Neural progenitor cell (in vitro differentiated cells): Measurements from ENCODE around the gene ADAMTS6. TPM values are rescaled to one million over a fixed set of nuclear protein-coding genes. Genes with fewer than 3 reads are reported as not detected.
A peak's percentile ranks its signal among the peaks of the same experiment; 100 is the strongest.

Experiments used
- DNase-seq: peaks from one replicate; pipeline ENCODE4 v3.0.0-alpha.2; 2016; ENCODE audit warnings: low spot score
- H2AFZ ChIP-seq: fragments of 200-600 bp; sonication (generic); replicated peaks from 2 replicates; pipeline ENCODE4 v1.6.1; 2016; ENCODE audit warnings: antibody characterized with exemption
- H3F3A ChIP-seq: fragments of 200-600 bp; sonication (generic); 2 replicates; pipeline ENCODE4 v1.6.1; 2016; ENCODE audit warnings: antibody characterized with exemption, low read depth
- H3K27ac ChIP-seq: fragments of 200-600 bp; sonication (generic); 2 replicates; pipeline ENCODE4 v1.5.1; 2016; ENCODE audit warnings: mild to moderate bottlenecking
- H3K27me3 ChIP-seq: fragments of 200-600 bp; sonication (generic); 2 replicates; pipeline ENCODE4 v1.6.1; 2016; ENCODE audit warnings: mild to moderate bottlenecking, moderate library complexity
- H3K36me3 ChIP-seq: fragments of 200-600 bp; sonication (generic); 2 replicates; pipeline ENCODE4 v1.5.1; 2016
- H3K4me1 ChIP-seq: fragments of 200-600 bp; sonication (generic); 2 replicates; pipeline ENCODE4 v1.6.1; 2016; ENCODE audit warnings: mixed run types
- H3K4me2 ChIP-seq: fragments of 200-600 bp; sonication (generic); 2 replicates; pipeline ENCODE4 v1.6.1; 2016
- H3K4me3 ChIP-seq: fragments of 200-600 bp; sonication (generic); 2 replicates; pipeline ENCODE4 v1.5.1; 2016
- H3K79me2 ChIP-seq: fragments of 200-600 bp; sonication (generic); 2 replicates; pipeline ENCODE4 v1.6.1; 2016; ENCODE audit warnings: low read depth
- H3K9ac ChIP-seq: fragments of 200-600 bp; sonication (generic); 2 replicates; pipeline ENCODE4 v1.6.1; 2016
- H3K9me3 ChIP-seq: fragments of 200-600 bp; sonication (generic); 2 replicates; pipeline ENCODE4 v1.5.1; 2016; ENCODE audit warnings: low read depth
- H4K20me1 ChIP-seq: fragments of 200-600 bp; sonication (generic); 2 replicates; pipeline ENCODE4 v1.6.1; 2016; ENCODE audit warnings: low read depth
- H3K27ac Mint-ChIP-seq: 3 replicates; pipeline ENCODE4 v1.8.0; 2021; ENCODE audit warnings: mixed read lengths
- H3K27me3 Mint-ChIP-seq: 2 replicates; pipeline ENCODE4 v1.8.0; 2022; ENCODE audit warnings: low read depth, mild to moderate bottlenecking, inconsistent platforms, moderate library complexity, mixed read lengths; ENCODE audit not compliant: insufficient read depth
- H3K36me3 Mint-ChIP-seq: 3 replicates; pipeline ENCODE4 v1.8.0; 2021; ENCODE audit warnings: mixed read lengths
- H3K4me1 Mint-ChIP-seq: 3 replicates; pipeline ENCODE4 v1.8.0; 2021; ENCODE audit warnings: mixed read lengths
- H3K4me3 Mint-ChIP-seq: 3 replicates; pipeline ENCODE4 v1.8.0; 2021; ENCODE audit warnings: mild to moderate bottlenecking, moderate library complexity, mixed read lengths
- H3K9me3 Mint-ChIP-seq: 3 replicates; pipeline ENCODE4 v1.8.0; 2020; ENCODE audit warnings: mixed read lengths
- CTCF ChIP-seq: fragments of 200-600 bp; sonication (generic); IDR thresholded peaks from 2 replicates; pipeline ENCODE4 v1.5.1; 2017; ENCODE audit warnings: antibody characterized with exemption, mild to moderate bottlenecking
- EZH2 ChIP-seq: fragments of 200-600 bp; sonication (generic); IDR thresholded peaks from 2 replicates; pipeline ENCODE4 v1.6.1; 2017; ENCODE audit warnings: antibody characterized with exemption, mild to moderate bottlenecking, moderate library complexity
- EZH2phosphoT487 ChIP-seq: fragments of 200-600 bp; sonication (generic); IDR thresholded peaks from 2 replicates; pipeline ENCODE4 v1.6.1; 2017; ENCODE audit warnings: antibody characterized with exemption
- total RNA-seq: library from RNA; depleted of rRNA; stranded (reverse); fragments of >200 nt; gene quantifications from 2 replicates; pipeline ENCODE4 v1.2.3, GENCODE V29; 2015; ENCODE audit warnings: low replicate concordance

The ADAMTS6 gene
- total RNA-seq, 1 donor from 2014 or later = 14.3 TPM

- no peaks in the 10 kb centered on the region for H3K4me1 ChIP-seq
- no peak overlapping the region for H3K4me2 ChIP-seq
- no peaks in the 10 kb centered on the region for H3K9me3 ChIP-seq
- Mint-ChIP-seq H3K4me1 (peaks cover 6% of the 10 kb centered on the region), H3K27me3 (peaks cover 2% of the 10 kb centered on the region), H3K36me3 (no peaks in the 10 kb centered on the region), H3K9me3 (no peaks in the 10 kb centered on the region), H3K4me3 (no peak overlapping the region), H3K27ac (no peak overlapping the region)
- no peak overlapping the region for H3K4me3 ChIP-seq
- no peaks in the 10 kb centered on the region for H4K20me1 ChIP-seq
- no peak overlapping the region for H3K27ac ChIP-seq
- H3K36me3 ChIP-seq = no peaks in the 10 kb centered on the region
- no peak for TF ChIP-seq CTCF
- no peak for TF ChIP-seq EZH2phosphoT487
- no peak for TF ChIP-seq EZH2
- no peaks in the 10 kb centered on the region for H3F3A ChIP-seq
- H2AFZ ChIP-seq = no peak overlapping the region
- peak; percentile 19 for DNase-seq
- H3K27me3 ChIP-seq = no peaks in the 10 kb centered on the region
- H3K9ac ChIP-seq = no peak overlapping the region
- no peaks in the 10 kb centered on the region for H3K79me2 ChIP-seq
Observed at GRCh38 chr5:65103756-65104440, 377.8 kb downstream of the ADAMTS6 start.

- Mint-ChIP-seq H3K4me3 (no peak overlapping the region), H3K27ac (no peak overlapping the region), H3K9me3 (no peaks in the 10 kb centered on the region), H3K27me3 (peaks cover 2% of the 10 kb centered on the region), H3K4me1 (peaks cover 6% of the 10 kb centered on the region), H3K36me3 (no peaks in the 10 kb centered on the region)
- no peak overlapping the region for H3K4me3 ChIP-seq
- H3K79me2 ChIP-seq = no peaks in the 10 kb centered on the region
- no peak overlapping the region for H3K4me2 ChIP-seq
- DNase-seq = peak; percentile 21
- no peak overlapping the region for H3K27ac ChIP-seq
- TF ChIP-seq EZH2phosphoT487 = no peak
- TF ChIP-seq CTCF = no peak
- no peak for TF ChIP-seq EZH2
- H2AFZ ChIP-seq = peak overlapping the region; percentile 63
- H4K20me1 ChIP-seq = no peaks in the 10 kb centered on the region
- no peaks in the 10 kb centered on the region for H3K9me3 ChIP-seq
- H3K27me3 ChIP-seq = no peaks in the 10 kb centered on the region
- no peaks in the 10 kb centered on the region for H3K36me3 ChIP-seq
- no peak overlapping the region for H3K9ac ChIP-seq
- H3K4me1 ChIP-seq = no peaks in the 10 kb centered on the region
- H3F3A ChIP-seq = no peaks in the 10 kb centered on the region
Observed at GRCh38 chr5:65102976-65103711, 378.6 kb downstream of the ADAMTS6 start.

GRCh38 chr5:65102371-65102975 is 379.2 kb downstream of the ADAMTS6 start:
- Mint-ChIP-seq H3K4me1 (peaks cover 6% of the 10 kb centered on the region), H3K27ac (no peak overlapping the region), H3K9me3 (no peaks in the 10 kb centered on the region), H3K27me3 (peaks cover 2% of the 10 kb centered on the region), H3K4me3 (no peak overlapping the region), H3K36me3 (no peaks in the 10 kb centered on the region)
- DNase-seq = no peak
- Histone ChIP-seq H3F3A (no peaks in the 10 kb centered on the region), H3K79me2 (no peaks in the 10 kb centered on the region), H3K27me3 (no peaks in the 10 kb centered on the region), H3K9ac (no peak overlapping the region), H3K9me3 (no peaks in the 10 kb centered on the region), H3K27ac (no peak overlapping the region), H3K36me3 (no peaks in the 10 kb centered on the region), H3K4me1 (no peaks in the 10 kb centered on the region), H2AFZ (peak overlapping the region; percentile 50), H3K4me3 (no peak overlapping the region), H4K20me1 (no peaks in the 10 kb centered on the region), H3K4me2 (no peak overlapping the region)
- TF ChIP-seq EZH2phosphoT487 (no peak), EZH2 (no peak), CTCF (no peak)
